CD4-positive, alpha-beta T cell (primary cell): Measurements from ENCODE around the gene MYO9A. TPM values are rescaled to one million over a fixed set of nuclear protein-coding genes. Genes with fewer than 3 reads are reported as not detected.

Experiments used
- ATAC-seq: fragments of 200-7000 bp; cut with Tn5 transposase; one replicate; pipeline ENCODE4 v1.10.0; 2022; ENCODE audit warnings: mild to moderate bottlenecking; ENCODE audit not compliant: poor library complexity
- CTCF ChIA-PET: fragments of 350-600 bp; sonication (Branson Sonifier 250); formaldehyde crosslinking; loops from one replicate; lab custom pipeline; 2021; ENCODE audit warnings: antibody characterized with exemption, inconsistent platforms; lab: Charles Lee
- POLR2A ChIA-PET: fragments of 350-600 bp; sonication (Branson Sonifier 250); formaldehyde crosslinking; loops from one replicate; lab custom pipeline; 2021; ENCODE audit warnings: antibody characterized with exemption, inconsistent platforms; lab: Charles Lee
- DNase-seq, 14 experiments: peaks; one replicate each; pipeline ENCODE4 v3.0.0-alpha.2; 2013 to 2020; ENCODE audit warnings: mixed read lengths in 2 of 14
- H3K27ac ChIP-seq, 2 donors: one replicate each; pipeline versions ENCODE4 v1.5.1 to v1.7.0; 2013; ENCODE audit warnings: low read length in 2 of 2, low read depth in 1 of 2, mild to moderate bottlenecking in 1 of 2
- H3K27me3 ChIP-seq, 2 experiments: 1 replicate in 1 of 2; 2 replicates in 1 of 2; pipeline versions ENCODE4 v1.6.1 to v1.7.0; 2013; ENCODE audit warnings: low read length in 2 of 2, control low read depth in 1 of 2, mild to moderate bottlenecking in 1 of 2, moderate library complexity in 1 of 2; ENCODE audit not compliant: insufficient read depth in 2 of 2, control insufficient read depth in 1 of 2
- H3K36me3 ChIP-seq: one replicate; pipeline ENCODE4 v1.6.1; 2013; ENCODE audit warnings: low read length, control low read depth; ENCODE audit not compliant: insufficient read depth
- H3K4me1 ChIP-seq: one replicate; pipeline ENCODE4 v1.6.1; 2013; ENCODE audit warnings: low read length, control low read depth; ENCODE audit not compliant: insufficient read depth
- H3K4me3 ChIP-seq: one replicate; pipeline ENCODE4 v1.5.1; 2013; ENCODE audit warnings: mild to moderate bottlenecking, low read length, moderate library complexity
- H3K9me3 ChIP-seq, 2 experiments: 1 replicate in 1 of 2; 2 replicates in 1 of 2; pipeline versions ENCODE4 v1.6.1 to v1.7.0; 2013; ENCODE audit warnings: low read length in 2 of 2, mild to moderate bottlenecking in 2 of 2, control low read depth in 1 of 2, moderate library complexity in 1 of 2; ENCODE audit not compliant: control insufficient read depth in 1 of 2, insufficient read depth in 1 of 2
- H3K27ac Mint-ChIP-seq: one replicate; pipeline ENCODE4 v1.8.0; 2020; ENCODE audit warnings: mixed read lengths
- H3K27me3 Mint-ChIP-seq: one replicate; pipeline ENCODE4 v1.8.0; 2021; ENCODE audit warnings: mixed read lengths
- H3K36me3 Mint-ChIP-seq: one replicate; pipeline ENCODE4 v1.8.0; 2021; ENCODE audit warnings: low read depth, mixed read lengths
- H3K4me1 Mint-ChIP-seq: one replicate; pipeline ENCODE4 v1.8.0; 2021; ENCODE audit warnings: low read depth, mixed read lengths
- H3K4me3 Mint-ChIP-seq: one replicate; pipeline ENCODE4 v1.8.0; 2020; ENCODE audit warnings: mild to moderate bottlenecking, mixed read lengths
- H3K9me3 Mint-ChIP-seq: one replicate; pipeline ENCODE4 v1.8.0; 2020; ENCODE audit warnings: mixed read lengths
- CTCF ChIP-seq: fragments of 200-600 bp; IDR thresholded peaks from one replicate; pipeline ENCODE4 v1.8.0; 2022; ENCODE audit warnings: antibody characterized with exemption, mild to moderate bottlenecking
- intact Hi-C, 2 experiments: fragments of 100-400 bp; cut with DNase I in 1 of 2; cut with micrococcal nuclease in 1 of 2; formaldehyde crosslinking; loops; one replicate each; pipeline versions ENCODE4 v1.15.1 to v1.9.0; 2023 to 2025; cut with DNase I, micrococcal nuclease
- total RNA-seq, 174 experiments: library from RNA in 2 of 174; stranded (reverse) in 2 of 174; gene quantifications; one replicate each; pipeline ENCODE4 v1.2.3 and lab custom pipeline; 2021 to 2026

The MYO9A gene
- total RNA-seq, 2 experiments from 2014 or later: 23.4 to 29.1 TPM

GRCh38 chr15:71789616-71790015 is 328.3 kb downstream of the MYO9A start:
- DNase-seq (no peak), ATAC-seq (no peak)
- no peak for TF ChIP-seq CTCF
- Histone ChIP-seq H3K36me3 (no peaks in the 10 kb centered on the region), H3K9me3 (no peaks in the 10 kb centered on the region), H3K4me1 (no peaks in the 10 kb centered on the region), H3K4me3 (no peak overlapping the region), H3K27me3 (no peaks in the 10 kb centered on the region), H3K27ac (no peak overlapping the region)
- peaks cover 10% of the 10 kb centered on the region for H3K27me3 Mint-ChIP-seq
- ChIA-PET POLR2A (no interaction called here), CTCF (no interaction called here)
- intact Hi-C loops: no loop called here
- H3K36me3 Mint-ChIP-seq: no peaks in the 10 kb centered on the region
- no peak overlapping the region for H3K4me3 Mint-ChIP-seq
- no peaks in the 10 kb centered on the region for H3K9me3 Mint-ChIP-seq
- no peaks in the 10 kb centered on the region for H3K4me1 Mint-ChIP-seq
- H3K27ac Mint-ChIP-seq: no peak overlapping the region

GRCh38 chr15:71788646-71789579 is 329.0 kb downstream of the MYO9A start:
- H3K9me3 Mint-ChIP-seq: no peaks in the 10 kb centered on the region
- CTCF ChIA-PET: no interaction called here
- H3K4me3 Mint-ChIP-seq: no peak overlapping the region

GRCh38 chr15:71786673-71787072 is 331.3 kb downstream of the MYO9A start:
- H3K27me3 Mint-ChIP-seq: peaks cover 14% of the 10 kb centered on the region
- H3K36me3 ChIP-seq: no peaks in the 10 kb centered on the region
- ChIA-PET CTCF (no interaction called here), POLR2A (no interaction called here)
- no peaks in the 10 kb centered on the region for H3K9me3 Mint-ChIP-seq
- H3K4me1 ChIP-seq: no peaks in the 10 kb centered on the region
- intact Hi-C loops: no loop called here
- ATAC-seq: no peak
- H3K9me3 ChIP-seq: peaks cover 0 to 4% of the 10 kb centered on the region in 2 experiments
- no peak overlapping the region for H3K27ac ChIP-seq
- H3K4me1 Mint-ChIP-seq: no peaks in the 10 kb centered on the region
- H3K27ac Mint-ChIP-seq: no peak overlapping the region
- no peak for TF ChIP-seq CTCF
- DNase-seq: no peak
- no peaks in the 10 kb centered on the region for H3K36me3 Mint-ChIP-seq
- H3K27me3 ChIP-seq: no peaks in the 10 kb centered on the region
- no peak overlapping the region for H3K4me3 ChIP-seq
- no peak overlapping the region for H3K4me3 Mint-ChIP-seq

More at GRCh38 chr15:71788646-71789579, 329.0 kb downstream of the MYO9A start:
- Histone ChIP-seq H3K36me3 (no peaks in the 10 kb centered on the region), H3K27me3 (no peaks in the 10 kb centered on the region), H3K9me3 (no peaks in the 10 kb centered on the region), H3K27ac (no peak overlapping the region), H3K4me3 (no peak overlapping the region), H3K4me1 (no peaks in the 10 kb centered on the region)
- no peak overlapping the region for H3K27ac Mint-ChIP-seq
- ATAC-seq (no peak), DNase-seq (no peak)
- POLR2A ChIA-PET: no interaction called here
- no peaks in the 10 kb centered on the region for H3K36me3 Mint-ChIP-seq
- peaks cover 10% of the 10 kb centered on the region for H3K27me3 Mint-ChIP-seq
- H3K4me1 Mint-ChIP-seq: no peaks in the 10 kb centered on the region
- TF ChIP-seq CTCF: no peak
- intact Hi-C loops: no loop called here
